H9 (cell line): ENCODE results near the gene SLC16A13. TPM values are rescaled to one million over a fixed set of nuclear protein-coding genes. Genes with fewer than 3 reads are reported as not detected.

Experiments
- DNase-seq: peaks from one replicate; pipeline ENCODE4 v3.0.0-alpha.2; 2017
- H2AFZ ChIP-seq: one replicate; pipeline ENCODE4 v1.6.1; 2013; ENCODE audit warnings: mild to moderate bottlenecking, low read length, control low read depth, moderate library complexity
- H2AK5ac ChIP-seq: 2 replicates; pipeline ENCODE4 v1.6.1; 2013; ENCODE audit warnings: low read length, control low read depth, mixed read lengths; ENCODE audit not compliant: insufficient read length
- H2BK120ac ChIP-seq: one replicate; pipeline ENCODE4 v1.6.1; 2013; ENCODE audit warnings: low read depth, mild to moderate bottlenecking, low read length, control low read depth, inconsistent platforms; ENCODE audit not compliant: poor library complexity, severe bottlenecking
- H2BK12ac ChIP-seq: 2 replicates; pipeline ENCODE4 v1.6.1; 2013; ENCODE audit warnings: low read length, control low read depth, mixed read lengths, low read depth; ENCODE audit not compliant: insufficient read length
- H2BK15ac ChIP-seq: 2 replicates; pipeline ENCODE4 v1.6.1; 2013; ENCODE audit warnings: low read depth, low read length, control low read depth
- H2BK20ac ChIP-seq: one replicate; pipeline ENCODE4 v1.6.1; 2013; ENCODE audit warnings: low read depth, mild to moderate bottlenecking, low read length, control low read depth, inconsistent platforms; ENCODE audit not compliant: poor library complexity, severe bottlenecking
- H2BK5ac ChIP-seq: 2 replicates; pipeline ENCODE4 v1.6.1; 2013; ENCODE audit warnings: low read length, control low read depth, mixed read lengths; ENCODE audit not compliant: insufficient read length
- H3K14ac ChIP-seq: 2 replicates; pipeline ENCODE4 v1.6.1; 2013; ENCODE audit warnings: low read length, control low read depth; ENCODE audit not compliant: insufficient read depth
- H3K18ac ChIP-seq: 2 replicates; pipeline ENCODE4 v1.6.1; 2013; ENCODE audit warnings: low read depth, mild to moderate bottlenecking, mixed read lengths, low read length, control low read depth; ENCODE audit not compliant: insufficient read length
- H3K23ac ChIP-seq: 2 replicates; pipeline ENCODE4 v1.6.1; 2013; ENCODE audit warnings: low read length, control low read depth, mixed read lengths, low read depth; ENCODE audit not compliant: insufficient read length
- H3K23me2 ChIP-seq: 2 replicates; pipeline ENCODE4 v1.6.1; 2013; ENCODE audit warnings: low read depth, mild to moderate bottlenecking, mixed read lengths, low read length, control low read depth; ENCODE audit not compliant: insufficient read length, poor library complexity, severe bottlenecking
- H3K27ac ChIP-seq: 2 replicates; pipeline ENCODE4 v1.5.1; 2013; ENCODE audit warnings: low read length, control low read depth, mixed read lengths, low read depth; ENCODE audit not compliant: insufficient read length
- H3K27me3 ChIP-seq: 2 replicates; pipeline ENCODE4 v1.6.1; 2013; ENCODE audit warnings: low read length, control low read depth, inconsistent platforms; ENCODE audit not compliant: insufficient read depth
- H3K4ac ChIP-seq: 2 replicates; pipeline ENCODE4 v1.6.1; 2013; ENCODE audit warnings: low read depth, mild to moderate bottlenecking, control low read depth, inconsistent platforms, low read length, moderate library complexity
- H3K4me1 ChIP-seq: 2 replicates; pipeline ENCODE4 v1.6.1; 2013; ENCODE audit warnings: low read length, control low read depth, inconsistent platforms; ENCODE audit not compliant: insufficient read depth
- H3K4me2 ChIP-seq: 2 replicates; pipeline ENCODE4 v1.6.1; 2013; ENCODE audit warnings: low read length, control low read depth, mixed read lengths; ENCODE audit not compliant: insufficient read length, insufficient read depth
- H3K56ac ChIP-seq: 2 replicates; pipeline ENCODE4 v1.6.1; 2013; ENCODE audit warnings: low read depth, mild to moderate bottlenecking, mixed read lengths, low read length, control low read depth; ENCODE audit not compliant: insufficient read length
- H3K79me1 ChIP-seq: 2 replicates; pipeline ENCODE4 v1.6.1; 2013; ENCODE audit warnings: low read depth, mild to moderate bottlenecking, moderate library complexity, low read length, control low read depth, inconsistent platforms; ENCODE audit not compliant: insufficient read depth, poor library complexity, severe bottlenecking
- H3K79me2 ChIP-seq: 2 replicates; pipeline ENCODE4 v1.6.1; 2013; ENCODE audit warnings: low read length, control low read depth, inconsistent platforms; ENCODE audit not compliant: insufficient read depth
- H3K9ac ChIP-seq: 2 replicates; pipeline ENCODE4 v1.6.1; 2013; ENCODE audit warnings: low read length, control low read depth, mixed read lengths; ENCODE audit not compliant: insufficient read length; ENCODE audit errors: extremely low read depth
- H3K9me3 ChIP-seq: one replicate; pipeline ENCODE4 v1.6.1; 2013; ENCODE audit warnings: low read depth, low read length, inconsistent platforms; ENCODE audit not compliant: control insufficient read depth
- H3T11ph ChIP-seq: one replicate; pipeline ENCODE4 v1.6.1; 2013; ENCODE audit warnings: mild to moderate bottlenecking, low read length, control low read depth, inconsistent platforms
- H4K20me1 ChIP-seq: one replicate; pipeline ENCODE4 v1.6.1; 2013; ENCODE audit not compliant: control insufficient read depth, insufficient read length, insufficient read depth
- H4K5ac ChIP-seq: 2 replicates; pipeline ENCODE4 v1.6.1; 2013; ENCODE audit warnings: low read depth, mild to moderate bottlenecking, mixed read lengths, low read length, control low read depth; ENCODE audit not compliant: insufficient read length
- H4K8ac ChIP-seq: replicated peaks from 2 replicates; pipeline ENCODE4 v1.6.1; 2013; ENCODE audit warnings: low read length, control low read depth, mixed read lengths, low read depth; ENCODE audit not compliant: insufficient read length
- H4K91ac ChIP-seq: 2 replicates; pipeline ENCODE4 v1.6.1; 2013; ENCODE audit warnings: low read depth, mild to moderate bottlenecking, moderate library complexity, mixed read lengths, low read length, control low read depth; ENCODE audit not compliant: insufficient read length
- H3K27ac Mint-ChIP-seq, 3 experiments: 2 replicates in 2 of 3; 3 replicates in 1 of 3; pipeline ENCODE4 v1.8.0; 2020 to 2021; ENCODE audit warnings: mixed read lengths in 3 of 3, mild to moderate bottlenecking in 1 of 3, moderate library complexity in 1 of 3
- H3K27me3 Mint-ChIP-seq: 2 replicates; pipeline ENCODE4 v1.8.0; 2021; ENCODE audit warnings: low read depth, mild to moderate bottlenecking, moderate library complexity, mixed read lengths
- H3K36me3 Mint-ChIP-seq, 3 experiments: 2 replicates in 2 of 3; 3 replicates in 1 of 3; pipeline ENCODE4 v1.8.0; 2020 to 2021; ENCODE audit warnings: low read depth in 3 of 3, mixed read lengths in 3 of 3; ENCODE audit not compliant: insufficient read depth in 1 of 3
- H3K4me1 Mint-ChIP-seq, 2 experiments: 2 replicates each; pipeline ENCODE4 v1.8.0; 2020; ENCODE audit warnings: mixed read lengths in 2 of 2
- H3K4me3 Mint-ChIP-seq, 2 experiments: 2 replicates in 1 of 2; 3 replicates in 1 of 2; pipeline ENCODE4 v1.8.0; 2020 to 2021; ENCODE audit warnings: mild to moderate bottlenecking in 2 of 2, mixed read lengths in 2 of 2, moderate library complexity in 1 of 2
- H3K9me3 Mint-ChIP-seq, 2 experiments: 2 replicates in 1 of 2; 3 replicates in 1 of 2; pipeline ENCODE4 v1.8.0; 2020; ENCODE audit warnings: mild to moderate bottlenecking in 2 of 2, mixed read lengths in 2 of 2, moderate library complexity in 1 of 2
- CTCF ChIP-seq: fragments of 200-600 bp; sonication (generic); conservative IDR thresholded peaks from 3 replicates; pipeline ENCODE4 v1.8.0; 2021; ENCODE audit warnings: antibody characterized with exemption, mild to moderate bottlenecking
- WGBS: extraction: QIAGEN DNeasy Blood & Tissue Kit; methylation state at CpG from one replicate; pipeline ENCODE4 v1.1.7; 2013; ENCODE audit warnings: missing lambda C conversion rate, low lambda C conversion rate, mixed read lengths; ENCODE audit not compliant: insufficient read length; ENCODE audit errors: extremely low coverage; 5-methylcytosine and 5-hydroxymethylcytosine counted together
- total RNA-seq: library from RNA; stranded (reverse); gene quantifications from 2 replicates; pipeline ENCODE4 v1.2.1, GENCODE V29; 2021

The SLC16A13 gene
- total RNA-seq, 1 experiment from 2014 or later = 6.1 TPM

GRCh38 chr17:7019839-7020519, 15.8 kb upstream of the SLC16A13 start:
- DNase-seq = peak; percentile 76
- WGBS = no CpG with 5 or more reads among the region's 16 CpGs
- H3K36me3 Mint-ChIP-seq = peaks cover 0 to 29% (median 11%) of the 10 kb centered on the region in 3 experiments; a peak in 6 of 7 replicates
- no peaks in the 10 kb centered on the region for H4K20me1 ChIP-seq
- no peak overlapping the region for H2AFZ ChIP-seq
- H3T11ph ChIP-seq = no peak overlapping the region
- no peaks in the 10 kb centered on the region for H3K79me2 ChIP-seq
- H2BK20ac ChIP-seq = no peak overlapping the region
- no peak overlapping the region for H3K27ac ChIP-seq
- peaks cover 29 to 56% of the 10 kb centered on the region in 2 experiments for H3K4me1 Mint-ChIP-seq
- no peaks in the 10 kb centered on the region for H3K9me3 ChIP-seq
- H3K4me3 Mint-ChIP-seq = peak overlapping the region; percentile 43 to 89; a peak in 4 of 5 replicates
- H3K23ac ChIP-seq = no peak overlapping the region
- peak overlapping the region; percentile 76 for H3K18ac ChIP-seq
- peaks cover 39% of the 10 kb centered on the region for H3K27me3 Mint-ChIP-seq
- H4K8ac ChIP-seq = no peak overlapping the region
- H3K27me3 ChIP-seq = peaks cover 6% of the 10 kb centered on the region; the same call in 1 of the 2 replicates
- no peak overlapping the region for H2BK15ac ChIP-seq
- H3K4me2 ChIP-seq = peak overlapping the region; percentile 12
- no peak overlapping the region for H4K91ac ChIP-seq
- H3K56ac ChIP-seq = no peak overlapping the region
- peak overlapping the region; percentile 80; the same call in 1 of the 2 replicates for H3K14ac ChIP-seq
- no peak overlapping the region for H2BK12ac ChIP-seq
- no peak overlapping the region for H4K5ac ChIP-seq
- no peaks in the 10 kb centered on the region for H3K79me1 ChIP-seq
- peak overlapping the region; percentile 16 for H3K9ac ChIP-seq
- TF ChIP-seq CTCF = no peak
- H2BK5ac ChIP-seq = no peak overlapping the region
- H3K9me3 Mint-ChIP-seq = peaks cover 0 to 2% of the 10 kb centered on the region in 2 experiments; a peak in 1 of 5 replicates
- H2BK120ac ChIP-seq = no peak overlapping the region
- H3K4ac ChIP-seq = no peak overlapping the region
- H3K23me2 ChIP-seq = peaks cover 16% of the 10 kb centered on the region
- peak overlapping the region in 2 of 3 experiments; percentile 84 to 93; a peak in 3 of 7 replicates for H3K27ac Mint-ChIP-seq
- H3K4me1 ChIP-seq = 0 out of 2 replicates have a peak, but pooled peaks cover 3% of the 10 kb centered on the region
- H2AK5ac ChIP-seq = no peak overlapping the region
